Measurements from ENCODE around the gene PPP1R9A. TPM values are rescaled to one million over a fixed set of nuclear protein-coding genes. Genes with fewer than 3 reads are reported as not detected.
A peak's percentile ranks its signal among the peaks of the same experiment; 100 is the strongest.

The PPP1R9A gene
- total RNA-seq, 1 donor from 2014 or later = 1.3 TPM

DNA sequence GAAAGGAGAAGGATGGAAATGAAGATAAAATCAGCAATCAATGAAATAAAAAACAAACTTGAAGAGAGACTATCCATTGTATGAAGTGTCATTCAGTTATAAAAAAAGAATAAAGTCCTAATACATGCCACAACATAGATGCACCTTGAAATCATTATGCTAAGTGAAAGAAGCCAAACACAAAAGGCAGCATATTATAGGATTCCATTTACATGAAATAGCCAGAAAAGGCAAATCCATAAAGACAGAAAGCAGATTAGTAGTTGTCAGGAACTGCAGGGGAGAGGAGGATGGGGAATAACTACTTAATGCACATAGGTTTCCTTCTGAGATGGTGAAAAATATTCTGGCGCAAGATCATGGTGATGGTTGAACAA, 423.6 kb downstream of the PPP1R9A start:
- no peaks in the 10 kb centered on the region for H3K9me3 Mint-ChIP-seq
- peak overlapping the region; percentile 29 for H3K4me3 Mint-ChIP-seq
- ChIA-PET POLR2A (no interaction called here), CTCF (no interaction called here)
- peaks cover 9% of the 10 kb centered on the region for H3K27me3 Mint-ChIP-seq
- DNase-seq = no peak
- ATAC-seq (ENCODE audit: low read depth) = no peak
- TF ChIP-seq, protein P1, sequence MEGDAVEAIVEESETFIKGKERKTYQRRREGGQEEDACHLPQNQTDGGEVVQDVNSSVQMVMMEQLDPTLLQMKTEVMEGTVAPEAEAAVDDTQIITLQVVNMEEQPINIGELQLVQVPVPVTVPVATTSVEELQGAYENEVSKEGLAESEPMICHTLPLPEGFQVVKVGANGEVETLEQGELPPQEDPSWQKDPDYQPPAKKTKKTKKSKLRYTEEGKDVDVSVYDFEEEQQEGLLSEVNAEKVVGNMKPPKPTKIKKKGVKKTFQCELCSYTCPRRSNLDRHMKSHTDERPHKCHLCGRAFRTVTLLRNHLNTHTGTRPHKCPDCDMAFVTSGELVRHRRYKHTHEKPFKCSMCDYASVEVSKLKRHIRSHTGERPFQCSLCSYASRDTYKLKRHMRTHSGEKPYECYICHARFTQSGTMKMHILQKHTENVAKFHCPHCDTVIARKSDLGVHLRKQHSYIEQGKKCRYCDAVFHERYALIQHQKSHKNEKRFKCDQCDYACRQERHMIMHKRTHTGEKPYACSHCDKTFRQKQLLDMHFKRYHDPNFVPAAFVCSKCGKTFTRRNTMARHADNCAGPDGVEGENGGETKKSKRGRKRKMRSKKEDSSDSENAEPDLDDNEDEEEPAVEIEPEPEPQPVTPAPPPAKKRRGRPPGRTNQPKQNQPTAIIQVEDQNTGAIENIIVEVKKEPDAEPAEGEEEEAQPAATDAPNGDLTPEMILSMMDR (IDR thresholded peaks at IDR 0.05) = no peak
- intact Hi-C loops (cut with micrococcal nuclease) = no loop called here
- H3K36me3 Mint-ChIP-seq (ENCODE audit: low read depth) = no peaks in the 10 kb centered on the region
- H3K4me1 Mint-ChIP-seq = peaks cover 9% of the 10 kb centered on the region
- H3K27ac Mint-ChIP-seq = no peak overlapping the region

DNA sequence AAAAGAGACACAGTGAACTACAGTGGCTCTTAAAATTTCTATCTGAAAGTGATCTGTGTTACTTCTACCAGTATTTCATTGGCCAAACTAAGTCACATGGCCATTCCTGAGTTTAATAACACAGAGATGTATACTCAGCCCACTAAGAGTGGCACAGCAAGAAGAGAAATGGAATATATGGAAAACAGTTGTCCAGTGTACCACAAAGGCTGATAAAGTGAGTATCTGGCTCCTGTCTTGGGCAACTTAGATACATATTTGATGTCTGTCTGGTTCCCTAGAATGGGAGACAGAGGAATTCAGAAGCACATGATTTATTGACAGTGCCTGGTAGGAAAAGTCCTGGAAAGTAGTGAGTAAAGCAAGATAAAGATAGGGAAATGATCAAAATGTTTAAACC, 427.1 kb downstream of the PPP1R9A start:
- Mint-ChIP-seq H3K27ac (no peak overlapping the region), H3K36me3 (ENCODE audit: low read depth) (no peaks in the 10 kb centered on the region), H3K4me1 (peaks cover 9% of the 10 kb centered on the region), H3K27me3 (no peaks in the 10 kb centered on the region), H3K9me3 (no peaks in the 10 kb centered on the region), H3K4me3 (no peak overlapping the region)
- DNase-seq (no peak), ATAC-seq (ENCODE audit: low read depth) (no peak)
- ChIA-PET CTCF (no interaction called here), POLR2A (no interaction called here)
- TF ChIP-seq, protein P1 (IDR thresholded peaks at IDR 0.05) = no peak
- intact Hi-C loops (cut with micrococcal nuclease) = no loop called here

DNA sequence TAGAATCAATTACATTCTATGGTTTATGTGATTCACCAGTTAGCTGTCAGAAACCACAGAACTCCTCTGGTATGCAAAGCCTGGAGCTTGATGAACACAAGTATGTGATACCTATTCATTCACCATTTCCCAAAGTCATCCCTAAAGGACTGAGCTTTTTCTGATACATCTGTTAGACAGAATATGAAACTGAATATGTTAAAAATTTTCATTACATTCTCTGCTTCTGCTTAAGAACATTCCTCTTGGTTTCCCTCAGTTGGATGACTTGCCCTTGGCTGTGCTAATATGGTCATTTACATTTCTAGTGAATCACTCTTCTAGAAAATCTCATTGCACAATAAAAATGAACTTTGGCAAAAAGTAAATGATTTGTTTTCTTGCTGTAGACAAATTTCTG, 427.7 kb downstream of the PPP1R9A start:
- ChIA-PET CTCF (no interaction called here), POLR2A (no interaction called here)
- Mint-ChIP-seq H3K27me3 (no peaks in the 10 kb centered on the region), H3K4me3 (no peak overlapping the region), H3K9me3 (no peaks in the 10 kb centered on the region), H3K36me3 (ENCODE audit: low read depth) (no peaks in the 10 kb centered on the region), H3K4me1 (peaks cover 8% of the 10 kb centered on the region), H3K27ac (no peak overlapping the region)
- intact Hi-C loops (cut with micrococcal nuclease) = no loop called here
- DNase-seq (no peak), ATAC-seq (ENCODE audit: low read depth) (no peak)
- TF ChIP-seq, protein P1 (IDR thresholded peaks at IDR 0.05) = no peak

DNA sequence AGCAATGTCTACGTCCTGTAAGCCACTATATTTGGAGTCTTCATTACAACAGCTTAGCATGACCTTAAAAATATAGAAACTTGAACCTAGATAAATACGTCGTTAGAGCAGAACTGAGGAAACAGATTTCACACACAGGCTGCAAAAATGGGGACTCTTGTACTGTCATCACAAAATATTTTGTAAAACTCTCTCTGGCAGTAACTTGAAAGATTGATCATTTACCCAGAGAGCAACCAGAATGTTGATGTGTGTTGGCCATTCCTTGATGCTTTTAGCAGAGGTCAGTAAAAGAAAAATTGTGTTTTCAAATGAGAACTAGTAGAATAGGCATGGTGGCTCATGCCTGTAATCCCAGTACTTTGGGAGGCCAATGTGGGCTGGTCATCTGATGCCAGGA, 431.4 kb downstream of the PPP1R9A start:
- no peak overlapping the region for H3K27ac Mint-ChIP-seq
- CTCF ChIA-PET = no interaction called here

DNA sequence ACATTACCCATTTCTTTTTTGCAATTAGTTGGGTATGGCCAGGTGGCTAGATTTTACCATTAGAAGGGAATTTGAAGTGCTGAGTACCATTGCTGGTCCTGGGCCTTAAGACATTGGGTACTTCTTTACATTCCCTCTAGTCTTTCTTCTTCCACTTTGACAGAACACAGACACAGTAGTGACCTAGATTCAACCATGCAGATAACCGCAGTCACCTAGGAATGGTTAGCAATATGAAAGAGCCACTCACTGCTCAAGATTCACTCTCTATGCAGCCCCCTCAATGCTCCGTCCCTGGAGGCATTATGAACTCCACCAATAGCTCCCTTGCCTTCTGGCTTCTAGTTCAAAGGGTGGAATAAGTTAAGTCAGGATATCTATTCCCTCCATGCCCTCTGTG, 433.1 kb downstream of the PPP1R9A start:
- Mint-ChIP-seq H3K36me3 (ENCODE audit: low read depth) (no peaks in the 10 kb centered on the region), H3K27me3 (peaks cover 3% of the 10 kb centered on the region), H3K4me3 (no peak overlapping the region), H3K9me3 (no peaks in the 10 kb centered on the region), H3K27ac (no peak overlapping the region), H3K4me1 (no peaks in the 10 kb centered on the region)
- ATAC-seq (ENCODE audit: low read depth) = no peak
- intact Hi-C loops (cut with micrococcal nuclease) = no loop called here
- ChIA-PET POLR2A (no interaction called here), CTCF (no interaction called here)
- no peak for DNase-seq
- TF ChIP-seq, protein P1 (IDR thresholded peaks at IDR 0.05) = no peak

More for the DNA sequence above, 431.4 kb downstream of the PPP1R9A start:
- DNase-seq (no peak), ATAC-seq (ENCODE audit: low read depth) (no peak)
- no peak overlapping the region for H3K4me3 Mint-ChIP-seq
- H3K9me3 Mint-ChIP-seq = no peaks in the 10 kb centered on the region
- intact Hi-C loops (cut with micrococcal nuclease) = no loop called here
- no peaks in the 10 kb centered on the region for H3K4me1 Mint-ChIP-seq
- H3K36me3 Mint-ChIP-seq (ENCODE audit: low read depth) = no peaks in the 10 kb centered on the region
- H3K27me3 Mint-ChIP-seq = peaks cover 3% of the 10 kb centered on the region
- TF ChIP-seq, protein P1 (IDR thresholded peaks at IDR 0.05) = no peak
- POLR2A ChIA-PET = no interaction called here

Measured in activated B cell treated with CpG ODN at 0.5 μM for 24 hours (primary cell).